Measurements from ENCODE around the gene TMEM271. TPM values are rescaled to one million over a fixed set of nuclear protein-coding genes. Genes with fewer than 3 reads are reported as not detected.

The TMEM271 gene
- total RNA-seq: not detected

- no peaks in the 10 kb centered on the region for H3K9me3 ChIP-seq
- no peaks in the 10 kb centered on the region for H3K36me3 ChIP-seq
- 4% methylated on average over 15 of the region's 60 CpGs; no CpG with 5 or more reads in 1 of the 2 donors for WGBS, 2 donors (ENCODE audit: low coverage in 1 of 2)
- TF ChIP-seq EP300 (IDR thresholded peaks at IDR 0.05; ENCODE audit: low read depth): no peak
- no peak for TF ChIP-seq POLR2AphosphoS5 (IDR thresholded peaks at IDR 0.05)
- TF ChIP-seq POLR2A (IDR thresholded peaks at IDR 0.05): no peak
- no peak for TF ChIP-seq CTCF (IDR thresholded peaks at IDR 0.05)
- intact Hi-C loops (cut with DNase I; ENCODE audit: low total_unique reads) (no loop called here), in situ Hi-C loops (cut with MboI; ENCODE audit: low pct_ligation_motif_present in 1 of 4, low pct_unique_long_range_greater_than_20kb in 1 of 4, low sequenced_read_pairs in 3 of 4) (no loop called here)
- no peak within 1 kb of the TSS for H3K4me3 ChIP-seq
- H3K27ac ChIP-seq: no peak within 1 kb of the TSS
- peaks cover 0 to 18% (median 7%) of the 10 kb centered on the region in 4 donors for H3K4me1 ChIP-seq
- H3K27me3 ChIP-seq: peaks cover 94% of the 10 kb centered on the region
- no peak for DNase-seq
Observed at GRCh38 chr4:576245-576821, at the start of gene TMEM271. TSS of gene TMEM271 (minus strand) at chr4:576295. CDS start at chr4:576062, 233 bp downstream.

DNA sequence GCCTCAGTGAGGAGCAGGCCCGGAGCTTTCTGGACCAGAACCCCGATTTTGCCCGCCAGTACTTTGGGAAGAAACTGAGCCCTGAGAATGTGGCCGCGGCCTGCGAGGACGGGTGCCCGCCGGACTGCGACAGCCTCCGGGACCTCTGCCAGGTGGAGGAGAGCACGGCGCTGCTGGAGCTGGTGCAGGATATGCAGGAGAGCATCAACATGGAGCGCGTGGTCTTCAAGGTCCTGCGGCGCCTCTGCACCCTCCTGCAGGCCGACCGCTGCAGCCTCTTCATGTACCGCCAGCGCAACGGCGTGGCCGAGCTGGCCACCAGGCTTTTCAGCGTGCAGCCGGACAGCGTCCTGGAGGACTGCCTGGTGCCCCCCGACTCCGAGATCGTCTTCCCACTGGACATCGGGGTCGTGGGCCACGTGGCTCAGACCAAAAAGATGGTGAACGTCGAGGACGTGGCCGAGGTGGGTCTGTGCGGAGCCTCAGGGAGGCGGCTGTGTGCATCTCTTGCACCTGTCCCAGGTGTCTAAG, 49.6 kb upstream of the TMEM271 start:
- no peak for TF ChIP-seq POLR2AphosphoS5 (IDR thresholded peaks at IDR 0.05)
- no peak for TF ChIP-seq EP300 (IDR thresholded peaks at IDR 0.05; ENCODE audit: low read depth)
- no peak for TF ChIP-seq CTCF (IDR thresholded peaks at IDR 0.05)
- TF ChIP-seq POLR2A (IDR thresholded peaks at IDR 0.05): no peak
- Histone ChIP-seq H3K4me3 (no peak overlapping the region), H3K27me3 (peaks cover 8% of the 10 kb centered on the region), H3K4me1 (no peaks in the 10 kb centered on the region), H3K36me3 (no peaks in the 10 kb centered on the region), H3K9me3 (no peaks in the 10 kb centered on the region), H3K27ac (no peak overlapping the region)
- in situ Hi-C loops (cut with MboI; ENCODE audit: low pct_ligation_motif_present in 1 of 4, low pct_unique_long_range_greater_than_20kb in 1 of 4, low sequenced_read_pairs in 3 of 4): no loop called here
- DNase-seq: no peak
- 91% methylated on average over 33 of the region's 39 CpGs; no CpG with 5 or more reads in 1 of the 2 donors for WGBS, 2 donors (ENCODE audit: low coverage in 1 of 2)
- intact Hi-C loops (cut with DNase I; ENCODE audit: low total_unique reads): no loop called here

- H3K27me3 ChIP-seq: peaks cover 6% of the 10 kb centered on the region
- TF ChIP-seq EP300 (IDR thresholded peaks at IDR 0.05; ENCODE audit: low read depth): no peak
- TF ChIP-seq POLR2A (IDR thresholded peaks at IDR 0.05): no peak
- TF ChIP-seq POLR2AphosphoS5 (IDR thresholded peaks at IDR 0.05): no peak
- TF ChIP-seq CTCF (IDR thresholded peaks at IDR 0.05): no peak
- in situ Hi-C loops (cut with MboI; ENCODE audit: low pct_ligation_motif_present in 1 of 4, low pct_unique_long_range_greater_than_20kb in 1 of 4, low sequenced_read_pairs in 3 of 4) (no loop called here), intact Hi-C loops (cut with DNase I; ENCODE audit: low total_unique reads) (no loop called here)
- H3K9me3 ChIP-seq: no peaks in the 10 kb centered on the region
- H3K27ac ChIP-seq: no peak within 1 kb of the TSS
- no peak within 1 kb of the TSS for H3K4me3 ChIP-seq
- 70% methylated on average over 20 of the region's 21 CpGs; no CpG with 5 or more reads in 1 of the 2 donors for WGBS, 2 donors (ENCODE audit: low coverage in 1 of 2)
- no peaks in the 10 kb centered on the region for H3K4me1 ChIP-seq
- no peak for DNase-seq
- H3K36me3 ChIP-seq: no peaks in the 10 kb centered on the region
Observed at GRCh38 chr4:624705-625590, 48.9 kb upstream of the TMEM271 start, which contains the start of gene PDE6B. TSS of gene PDE6B (plus strand) at chr4:625573. CDS start at chr4:625627, 54 bp downstream.

DNA sequence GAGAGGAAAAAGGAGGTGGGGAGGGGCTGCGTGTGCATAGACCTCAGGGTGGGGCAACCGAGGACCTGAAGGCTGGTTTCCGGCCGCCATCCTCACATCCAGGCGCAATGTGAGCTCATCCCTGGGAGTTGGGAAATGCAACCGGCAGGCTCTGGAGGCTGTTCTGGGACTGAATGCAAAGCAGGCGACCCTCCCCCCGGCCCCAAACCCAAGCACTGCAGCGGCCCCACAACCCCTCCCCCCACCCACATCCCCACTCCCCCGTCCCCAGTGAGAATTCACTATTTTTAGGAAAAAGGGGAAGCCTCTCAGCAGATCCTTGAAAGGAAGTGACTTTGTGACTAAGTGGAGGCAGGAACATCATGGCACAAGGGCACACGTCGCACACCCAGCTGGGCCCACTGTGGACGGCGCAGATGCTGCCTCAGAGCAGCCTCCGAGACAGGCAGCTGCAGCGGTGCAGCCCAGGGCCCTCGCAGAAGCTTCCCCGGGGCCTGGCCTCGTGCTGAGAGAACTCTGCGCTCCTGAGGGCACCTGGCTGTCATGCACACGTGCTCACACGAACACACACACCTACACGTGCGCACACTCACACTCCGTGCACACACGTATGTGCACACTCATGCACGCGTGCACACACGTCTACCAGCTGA, 47.9 kb upstream of the TMEM271 start:
- H3K27ac ChIP-seq: no peak overlapping the region
- TF ChIP-seq POLR2AphosphoS5 (IDR thresholded peaks at IDR 0.05) (no peak), POLR2A (IDR thresholded peaks at IDR 0.05) (no peak), CTCF (IDR thresholded peaks at IDR 0.05) (no peak), EP300 (IDR thresholded peaks at IDR 0.05; ENCODE audit: low read depth) (no peak)
- no peaks in the 10 kb centered on the region for H3K4me1 ChIP-seq
- intact Hi-C loops (cut with DNase I; ENCODE audit: low total_unique reads): no loop called here
- no peak for DNase-seq
- in situ Hi-C loops (cut with MboI; ENCODE audit: low pct_ligation_motif_present in 1 of 4, low pct_unique_long_range_greater_than_20kb in 1 of 4, low sequenced_read_pairs in 3 of 4): no loop called here
- H3K9me3 ChIP-seq: no peaks in the 10 kb centered on the region
- WGBS, 2 donors (ENCODE audit: low coverage in 1 of 2): 62 to 80% methylated on average over 1 to 29 of the region's 29 CpGs
- no peak overlapping the region for H3K4me3 ChIP-seq
- H3K36me3 ChIP-seq: no peaks in the 10 kb centered on the region
- H3K27me3 ChIP-seq: no peaks in the 10 kb centered on the region

All from transverse colon (tissue), 4 donors.